ENCODE measurements around the gene MRAP.
"Not testable (repeated sequence)": the region's sequence is repeated elsewhere in the genome, so short reads cannot be mapped to it uniquely, and the experiment has no call there.

MRAP gene

GRCh38 chr21:32298658-32299081 lies at the start of gene MRAP:
Gene MRAP (plus strand): TSS chr21:32298855. CDS start chr21:32298972, 117 bp downstream.
- no peak within 1 kb of the TSS for H3K4me3 ChIP-seq
- in situ Hi-C loops (cut with MboI; ENCODE audit: low sequenced_read_pairs), result no loop called here
- H3K27me3 ChIP-seq (ENCODE audit: low read depth), result no peaks in the 10 kb centered on the region
- H3K36me3 ChIP-seq (replicated peaks), result peaks cover 5% of the 10 kb centered on the region; the same call in 1 of the 2 replicates
- no peaks in the 10 kb centered on the region for H3K9me3 ChIP-seq
- DNase-seq (ENCODE audit: low spot score in 2 of 2), result no peak
- peaks cover 4% of the 10 kb centered on the region; the same call in 1 of the 2 replicates for H3K4me1 ChIP-seq

- Histone ChIP-seq H3K36me3 (replicated peaks) (no peaks in the 10 kb centered on the region), H3K4me1 (no peaks in the 10 kb centered on the region), H3K4me3 (no peak overlapping the region), H3K27me3 (ENCODE audit: low read depth) (peaks cover 13% of the 10 kb centered on the region), H3K9me3 (no peaks in the 10 kb centered on the region)
- no peak for DNase-seq (ENCODE audit: low spot score in 2 of 2)
- in situ Hi-C loops (cut with MboI; ENCODE audit: low sequenced_read_pairs), result loop anchor here (25.0 kb wide), 1 partner anchor 462 kb away; no protein-coding TSS in a partner anchor
Measured at GRCh38 chr21:32249511-32250280, 49.0 kb upstream of the MRAP start.

DNA sequence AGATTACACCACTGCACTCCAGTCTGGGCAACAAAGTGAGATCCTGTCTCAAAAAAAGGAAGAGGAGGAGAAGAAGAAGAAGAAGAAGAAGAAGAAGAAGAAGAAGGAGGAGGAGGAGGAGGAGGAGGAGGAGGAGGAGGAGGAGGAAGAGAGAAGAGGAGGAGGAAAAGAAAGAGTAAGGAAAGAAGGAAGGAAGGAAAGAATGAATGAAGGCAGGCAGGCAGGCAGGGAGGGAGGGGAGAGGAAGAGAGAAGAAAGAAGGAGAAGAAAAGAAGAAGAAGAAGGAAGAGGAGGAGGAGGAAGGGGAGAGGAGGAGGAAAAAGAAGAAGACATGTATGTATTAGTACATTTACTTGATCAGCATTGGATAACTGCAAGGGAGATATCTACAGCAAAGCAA lies 46.5 kb upstream of the MRAP start:
- in situ Hi-C loops (cut with MboI; ENCODE audit: low sequenced_read_pairs), result loop anchor here (25.0 kb wide), 1 partner anchor 465 kb away; no protein-coding TSS in a partner anchor
- no peak for DNase-seq (ENCODE audit: low spot score in 2 of 2)
- Histone ChIP-seq H3K4me1 (no peaks in the 10 kb centered on the region), H3K36me3 (replicated peaks) (no peaks in the 10 kb centered on the region), H3K4me3 (no peak overlapping the region), H3K27me3 (ENCODE audit: low read depth) (peaks cover 13% of the 10 kb centered on the region), H3K9me3 (no peaks in the 10 kb centered on the region)

DNA sequence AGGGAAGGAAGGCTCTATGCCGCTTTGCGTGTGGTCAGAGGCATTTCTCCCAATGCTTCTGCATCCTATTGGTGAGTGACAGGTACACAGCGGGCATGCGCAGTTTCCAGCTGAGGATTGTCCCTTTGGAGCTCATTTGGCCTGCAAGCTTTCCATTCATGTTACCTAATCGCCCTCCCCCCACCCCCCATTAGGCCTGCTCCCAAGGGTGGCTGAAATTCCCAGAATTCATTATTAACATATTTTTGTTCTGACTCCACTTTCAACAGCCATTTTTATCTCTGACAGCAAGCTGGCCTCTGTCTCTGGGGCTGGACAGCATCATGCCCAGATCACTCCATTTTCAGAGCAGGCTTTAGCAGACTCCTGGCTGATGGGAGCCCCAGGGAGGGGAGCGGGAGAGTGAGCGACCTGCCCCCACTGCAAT lies 45.4 kb upstream of the MRAP start:
- no peak overlapping the region for H3K4me3 ChIP-seq
- in situ Hi-C loops (cut with MboI; ENCODE audit: low sequenced_read_pairs), result loop anchor here (25.0 kb wide), 1 partner anchor 466 kb away; no protein-coding TSS in a partner anchor
- DNase-seq (ENCODE audit: low spot score in 2 of 2), result no peak
- peaks cover 12% of the 10 kb centered on the region for H3K27me3 ChIP-seq (ENCODE audit: low read depth)
- H3K36me3 ChIP-seq (replicated peaks), result no peaks in the 10 kb centered on the region
- no peaks in the 10 kb centered on the region for H3K9me3 ChIP-seq
- no peaks in the 10 kb centered on the region for H3K4me1 ChIP-seq

DNA sequence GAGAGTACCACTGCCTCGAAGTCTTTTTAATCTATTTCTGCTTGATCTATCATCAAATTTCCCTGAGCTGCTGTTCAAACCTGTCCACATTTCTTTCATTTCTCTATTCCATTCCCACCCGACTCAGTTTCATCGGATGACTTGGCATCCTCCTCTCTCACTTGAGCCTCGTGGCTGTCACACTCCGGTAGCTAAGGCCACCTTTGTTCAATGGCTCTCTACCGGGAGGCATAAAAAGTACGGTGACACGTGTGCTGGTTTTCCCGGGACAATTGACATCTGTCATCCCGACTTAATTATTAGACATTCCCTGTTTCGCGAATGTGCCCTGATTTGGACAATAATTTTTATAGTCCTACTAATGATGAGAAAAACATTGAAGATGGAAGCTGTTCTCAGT lies 42.4 kb upstream of the MRAP start:
- no peaks in the 10 kb centered on the region for H3K9me3 ChIP-seq
- H3K4me1 ChIP-seq, result no peaks in the 10 kb centered on the region
- H3K36me3 ChIP-seq (replicated peaks), result no peaks in the 10 kb centered on the region
- H3K4me3 ChIP-seq, result no peak overlapping the region
- peaks cover 8% of the 10 kb centered on the region for H3K27me3 ChIP-seq (ENCODE audit: low read depth)
- no peak for DNase-seq (ENCODE audit: low spot score in 2 of 2)
- in situ Hi-C loops (cut with MboI; ENCODE audit: low sequenced_read_pairs), result loop anchor here (25.0 kb wide), 1 partner anchor 469 kb away; no protein-coding TSS in a partner anchor

GRCh38 chr21:32256873-32257620 lies 41.6 kb upstream of the MRAP start:
- in situ Hi-C loops (cut with MboI; ENCODE audit: low sequenced_read_pairs), result loop anchor here (25.0 kb wide), 1 partner anchor 470 kb away; no protein-coding TSS in a partner anchor
- H3K36me3 ChIP-seq (replicated peaks), result no peaks in the 10 kb centered on the region
- H3K9me3 ChIP-seq, result no peaks in the 10 kb centered on the region
- H3K4me3 ChIP-seq, result no peak overlapping the region
- H3K4me1 ChIP-seq, result no peaks in the 10 kb centered on the region
- peaks cover 8% of the 10 kb centered on the region for H3K27me3 ChIP-seq (ENCODE audit: low read depth)
- DNase-seq (ENCODE audit: low spot score in 2 of 2), result peak in 1 of 2 experiments; percentile 21

DNA sequence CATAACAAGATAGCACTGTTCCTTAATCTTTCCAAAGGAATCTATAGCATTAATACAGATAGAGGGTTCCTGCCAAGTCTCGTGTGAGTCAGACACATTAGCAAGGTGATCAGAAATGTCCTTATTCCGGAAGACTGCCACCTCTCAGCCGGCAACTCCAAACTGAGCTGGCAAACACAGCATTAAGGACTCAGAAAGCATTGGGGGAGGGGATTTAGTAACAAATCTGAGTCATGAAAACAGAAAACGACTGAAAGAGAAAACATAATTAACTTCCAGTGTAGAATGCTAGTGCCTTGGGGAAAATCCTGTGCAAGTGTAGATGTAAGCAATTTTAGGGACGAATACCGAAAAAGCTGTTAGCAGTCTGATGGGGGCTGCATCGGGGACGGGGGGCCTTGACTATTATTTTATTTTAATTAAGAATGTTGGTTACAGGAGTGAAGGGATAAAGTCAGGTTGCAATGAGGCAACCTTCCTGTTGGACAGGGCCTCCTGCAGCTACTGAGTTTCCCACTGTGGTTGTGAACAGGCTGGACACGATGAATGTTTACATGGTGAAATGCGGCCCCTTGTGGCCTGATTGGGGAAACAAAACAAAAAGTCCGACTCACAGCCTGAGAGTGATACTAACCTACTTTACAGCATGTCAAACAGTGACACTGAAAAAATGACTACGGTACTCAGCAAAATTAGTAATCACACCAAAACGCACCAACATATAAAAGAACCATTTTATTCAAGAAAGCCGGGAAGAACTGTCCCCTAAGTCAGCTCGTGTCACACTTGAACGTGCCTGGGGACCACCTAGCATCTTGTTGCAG lies 40.5 kb upstream of the MRAP start:
- H3K4me3 ChIP-seq, result no peak overlapping the region
- in situ Hi-C loops (cut with MboI; ENCODE audit: low sequenced_read_pairs), result loop anchor here (25.0 kb wide), 1 partner anchor 471 kb away; no protein-coding TSS in a partner anchor
- no peaks in the 10 kb centered on the region for H3K4me1 ChIP-seq
- no peaks in the 10 kb centered on the region for H3K36me3 ChIP-seq (replicated peaks)
- H3K9me3 ChIP-seq, result no peaks in the 10 kb centered on the region
- H3K27me3 ChIP-seq (ENCODE audit: low read depth), result peaks cover 5% of the 10 kb centered on the region; the same call in 1 of the 2 replicates
- peak; percentile 70 to 77 for DNase-seq (ENCODE audit: low spot score in 2 of 2)

DNA sequence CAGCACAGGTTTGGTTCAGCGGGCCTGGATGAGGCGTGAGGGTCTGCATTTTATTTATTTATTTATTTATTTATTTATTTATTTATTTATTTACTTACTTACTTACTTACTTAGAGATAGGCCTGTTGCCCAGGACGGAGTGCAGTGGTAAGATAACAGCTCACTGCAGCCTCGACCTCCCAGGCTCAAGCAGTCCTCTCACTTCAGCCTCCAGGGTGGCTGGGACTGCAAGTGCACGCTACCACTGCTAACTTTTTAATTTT lies 39.9 kb upstream of the MRAP start:
- not testable (repeated sequence) for H3K4me3 ChIP-seq; DNase-seq (ENCODE audit: low spot score in 2 of 2); H3K27me3 ChIP-seq (ENCODE audit: low read depth); H3K36me3 ChIP-seq (replicated peaks); H3K9me3 ChIP-seq; H3K4me1 ChIP-seq
- in situ Hi-C loops (cut with MboI; ENCODE audit: low sequenced_read_pairs), result loop anchor here (25.0 kb wide), 1 partner anchor 471 kb away; no protein-coding TSS in a partner anchor

GRCh38 chr21:32260130-32260529 lies 38.5 kb upstream of the MRAP start:
- H3K27me3 ChIP-seq (ENCODE audit: low read depth), result peaks cover 5% of the 10 kb centered on the region; the same call in 1 of the 2 replicates
- in situ Hi-C loops (cut with MboI; ENCODE audit: low sequenced_read_pairs), result loop anchor here (10.0 to 25.0 kb wide), 2 partner anchors 395 to 473 kb away; no protein-coding TSS in a partner anchor
- H3K4me3 ChIP-seq, result no peak overlapping the region

GRCh38 chr21:32261929-32262328 lies 36.7 kb upstream of the MRAP start:
- Histone ChIP-seq H3K4me1 (no peaks in the 10 kb centered on the region), H3K4me3 (no peak overlapping the region), H3K27me3 (ENCODE audit: low read depth) (no peaks in the 10 kb centered on the region; the same call in 1 of the 2 replicates), H3K36me3 (replicated peaks) (peaks cover 4% of the 10 kb centered on the region; the same call in 1 of the 2 replicates), H3K9me3 (no peaks in the 10 kb centered on the region)
- DNase-seq (ENCODE audit: low spot score in 2 of 2), result no peak
- in situ Hi-C loops (cut with MboI; ENCODE audit: low sequenced_read_pairs), result loop anchor here (10.0 to 25.0 kb wide), 2 partner anchors 397 to 475 kb away; no protein-coding TSS in a partner anchor

More at GRCh38 chr21:32260130-32260529, 38.5 kb upstream of the MRAP start:
- DNase-seq (ENCODE audit: low spot score in 2 of 2), result no peak
- Histone ChIP-seq H3K9me3 (no peaks in the 10 kb centered on the region), H3K36me3 (replicated peaks) (no peaks in the 10 kb centered on the region), H3K4me1 (no peaks in the 10 kb centered on the region)

- in situ Hi-C loops (cut with MboI; ENCODE audit: low sequenced_read_pairs), result loop anchor here (10.0 to 25.0 kb wide), 2 partner anchors 401 to 478 kb away; no protein-coding TSS in a partner anchor
- not testable (repeated sequence) for H3K9me3 ChIP-seq; H3K4me1 ChIP-seq; DNase-seq (ENCODE audit: low spot score in 2 of 2); H3K4me3 ChIP-seq; H3K27me3 ChIP-seq (ENCODE audit: low read depth)
- H3K36me3 ChIP-seq (replicated peaks), result peaks cover 19% of the 10 kb centered on the region
Measured at GRCh38 chr21:32265321-32265720, 33.3 kb upstream of the MRAP start.

- H3K27me3 ChIP-seq (ENCODE audit: low read depth), result no peaks in the 10 kb centered on the region
- H3K4me1 ChIP-seq, result no peaks in the 10 kb centered on the region
- no peak overlapping the region for H3K4me3 ChIP-seq
- DNase-seq (ENCODE audit: low spot score in 2 of 2), result no peak
- H3K36me3 ChIP-seq (replicated peaks), result peaks cover 52% of the 10 kb centered on the region
- no peaks in the 10 kb centered on the region for H3K9me3 ChIP-seq
- in situ Hi-C loops (cut with MboI; ENCODE audit: low sequenced_read_pairs), result loop anchor here (25.0 kb wide), 1 partner anchor 483 kb away; no protein-coding TSS in a partner anchor
Measured at GRCh38 chr21:32270748-32271147, 27.9 kb upstream of the MRAP start.

DNA sequence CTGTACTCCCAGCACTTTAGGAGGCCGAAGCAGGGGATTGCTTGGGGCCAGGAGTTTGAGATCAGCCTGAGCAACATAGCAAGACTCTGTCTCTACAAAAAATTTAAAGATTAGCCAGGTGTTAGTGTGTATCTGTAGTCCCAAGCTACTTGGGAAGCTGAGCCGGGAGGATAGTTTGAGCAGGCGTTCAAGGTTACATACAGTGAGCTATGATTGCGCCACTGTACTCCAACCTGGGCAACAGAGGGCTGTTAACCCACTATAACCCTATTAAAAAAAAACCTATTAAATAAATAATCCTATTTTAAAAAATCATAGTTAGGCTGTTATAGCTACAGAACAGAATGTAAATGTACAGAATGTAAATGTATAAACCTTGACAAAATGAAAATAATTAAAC lies 22.0 kb upstream of the MRAP start:
- no peak for DNase-seq (ENCODE audit: low spot score in 2 of 2)
- in situ Hi-C loops (cut with MboI; ENCODE audit: low sequenced_read_pairs), result no loop called here

More for the DNA sequence above, 22.0 kb upstream of the MRAP start:
- Histone ChIP-seq H3K9me3 (no peaks in the 10 kb centered on the region), H3K4me1 (peaks cover 9% of the 10 kb centered on the region; the same call in 1 of the 2 replicates), H3K36me3 (replicated peaks) (peaks cover 30% of the 10 kb centered on the region), H3K4me3 (no peak overlapping the region), H3K27me3 (ENCODE audit: low read depth) (no peaks in the 10 kb centered on the region)

All from HAP-1 (cell line).